Fibroblast of lung (primary cell): ENCODE measurements around the gene HCLS1. TPM values are rescaled to one million over a fixed set of nuclear protein-coding genes. Genes with fewer than 3 reads are reported as not detected.

ENCODE experiments used
- DNase-seq, 2 donors: peaks; one replicate each; pipeline versions ENCODE4 v3.0.0 to v3.0.0-alpha.2; 2010; ENCODE audit warnings: low read depth in 2 of 2
- H2AFZ ChIP-seq: 2 replicates; pipeline ENCODE4 v1.5.1; 2012; ENCODE audit warnings: low read length, control low read depth, inconsistent platforms
- H3K27ac ChIP-seq: 2 replicates; pipeline ENCODE4 v1.5.1; 2011; ENCODE audit warnings: low read length, control low read depth; ENCODE audit not compliant: insufficient read depth
- H3K27me3 ChIP-seq: 2 replicates; pipeline ENCODE4 v1.5.1; 2011; ENCODE audit warnings: mild to moderate bottlenecking, low read length; ENCODE audit not compliant: control insufficient read depth, insufficient read depth
- H3K36me3 ChIP-seq: 2 replicates; pipeline ENCODE4 v1.5.1; 2011; ENCODE audit warnings: low read length; ENCODE audit not compliant: control insufficient read depth, insufficient read depth
- H3K4me1 ChIP-seq: 2 replicates; pipeline ENCODE4 v1.5.1; 2011; ENCODE audit warnings: low read length; ENCODE audit not compliant: control insufficient read depth, insufficient read depth; ENCODE audit errors: extremely low read depth
- H3K4me2 ChIP-seq: 2 replicates; pipeline ENCODE4 v1.5.1; 2011; ENCODE audit warnings: low read length, control low read depth; ENCODE audit not compliant: insufficient read depth; ENCODE audit errors: extremely low read depth
- H3K4me3 ChIP-seq, 4 experiments: fragments of 200-600 bp in 1 of 4; sonication (generic) in 1 of 4; replicated peaks in 1 of 4; 2 replicates each; pipeline ENCODE4 v1.5.1; 2011 to 2016; ENCODE audit warnings: low read length in 4 of 4, low read depth in 3 of 4, mild to moderate bottlenecking in 3 of 4, control low read depth in 2 of 4, inconsistent platforms in 1 of 4, mixed read lengths in 1 of 4; ENCODE audit not compliant: insufficient read depth in 1 of 4; ENCODE audit errors: control extremely low read depth in 1 of 4
- H3K79me2 ChIP-seq: 2 replicates; pipeline ENCODE4 v1.5.1; 2012; ENCODE audit warnings: mild to moderate bottlenecking, low read length, inconsistent platforms; ENCODE audit not compliant: control insufficient read depth, insufficient read depth
- H3K9ac ChIP-seq: 2 replicates; pipeline ENCODE4 v1.5.1; 2011; ENCODE audit warnings: mild to moderate bottlenecking, low read length, control low read depth; ENCODE audit not compliant: insufficient read depth
- H3K9me3 ChIP-seq: 2 replicates; pipeline ENCODE4 v1.5.1; 2012; ENCODE audit warnings: low read depth, low read length; ENCODE audit not compliant: control insufficient read depth, insufficient read depth
- H4K20me1 ChIP-seq: 2 replicates; pipeline ENCODE4 v1.5.1; 2011; ENCODE audit warnings: low read length; ENCODE audit not compliant: control insufficient read depth, insufficient read depth; ENCODE audit errors: extremely low read depth
- CTCF ChIP-seq, 2 donors: IDR thresholded peaks in 1 of 2; conservative IDR thresholded peaks in 1 of 2; 1 replicate in 1 of 2; 2 replicates in 1 of 2; pipeline ENCODE4 v1.5.1; 2011 to 2012; ENCODE audit warnings: low read length in 2 of 2, control low read depth in 1 of 2, inconsistent platforms in 1 of 2, low read depth in 1 of 2, mild to moderate bottlenecking in 1 of 2
- EZH2 ChIP-seq: IDR thresholded peaks from 2 replicates; pipeline ENCODE4 v1.5.1; 2012; ENCODE audit warnings: low read length, control low read depth, mild to moderate bottlenecking; ENCODE audit errors: missing control alignments
- polyA plus RNA-seq, 2 donors: library from polyadenylated mRNA; depleted of rRNA in 1 of 2; stranded (reverse) in 1 of 2; unstranded in 1 of 2; fragments of >200 nt; gene quantifications; 2 replicates each; pipeline ENCODE4 v1.2.1, GENCODE V29; 2011 to 2012; ENCODE audit warnings: missing spikeins in 1 of 2
- total RNA-seq: library from RNA; depleted of rRNA; stranded (reverse); fragments of >200 nt; gene quantifications from 2 replicates; pipeline ENCODE4 v1.2.1, GENCODE V29; 2014

HCLS1 gene
- total and polyA plus RNA-seq, 2 donors (not counting 1 experiment from before 2014, with no cell fraction given), result 0.66 to 7.7 TPM

- Histone ChIP-seq H3K4me2 (no peak overlapping the region), H2AFZ (no peak overlapping the region), H3K36me3 (no peaks in the 10 kb centered on the region), H3K79me2 (no peaks in the 10 kb centered on the region), H3K4me1 (no peaks in the 10 kb centered on the region), H3K4me3 (no peak overlapping the region), H3K9me3 (no peaks in the 10 kb centered on the region), H4K20me1 (no peaks in the 10 kb centered on the region), H3K27ac (no peak overlapping the region), H3K9ac (no peak overlapping the region), H3K27me3 (no peaks in the 10 kb centered on the region)
- no peak for DNase-seq
- TF ChIP-seq EZH2 (no peak), CTCF (conservative IDR thresholded peaks at IDR 0.05 in 1 of 2, IDR thresholded peaks at IDR 0.05 in 1 of 2; ENCODE audit: low read depth in 1 of 2, low read length in 2 of 2) (no peak)
Measured at GRCh38 chr3:121629601-121630000, 31.1 kb downstream of the HCLS1 start.

- Histone ChIP-seq H3K9me3 (no peaks in the 10 kb centered on the region), H3K4me3 (no peak overlapping the region), H3K9ac (no peak overlapping the region), H3K4me1 (no peaks in the 10 kb centered on the region), H3K36me3 (no peaks in the 10 kb centered on the region), H3K4me2 (no peak overlapping the region), H3K79me2 (no peaks in the 10 kb centered on the region), H2AFZ (no peak overlapping the region), H3K27ac (no peak overlapping the region), H3K27me3 (no peaks in the 10 kb centered on the region), H4K20me1 (no peaks in the 10 kb centered on the region)
- no peak for TF ChIP-seq EZH2
- no peak for TF ChIP-seq CTCF (conservative IDR thresholded peaks at IDR 0.05 in 1 of 2, IDR thresholded peaks at IDR 0.05 in 1 of 2; ENCODE audit: low read depth in 1 of 2, low read length in 2 of 2)
- DNase-seq, result no peak
Measured at GRCh38 chr3:121627622-121628021, 33.1 kb downstream of the HCLS1 start.

GRCh38 chr3:121627211-121627610, 33.5 kb downstream of the HCLS1 start:
- Histone ChIP-seq H4K20me1 (no peaks in the 10 kb centered on the region), H3K4me3 (no peak overlapping the region), H3K27ac (no peak overlapping the region), H3K36me3 (no peaks in the 10 kb centered on the region), H3K79me2 (no peaks in the 10 kb centered on the region), H3K27me3 (no peaks in the 10 kb centered on the region), H3K9me3 (no peaks in the 10 kb centered on the region), H2AFZ (no peak overlapping the region), H3K9ac (no peak overlapping the region), H3K4me1 (no peaks in the 10 kb centered on the region), H3K4me2 (no peak overlapping the region)
- TF ChIP-seq CTCF (conservative IDR thresholded peaks at IDR 0.05 in 1 of 2, IDR thresholded peaks at IDR 0.05 in 1 of 2; ENCODE audit: low read depth in 1 of 2, low read length in 2 of 2) (no peak), EZH2 (no peak)
- DNase-seq, result no peak
